ENCODE measurements around the gene CAPN15. TPM values are rescaled to one million over a fixed set of nuclear protein-coding genes. Genes with fewer than 3 reads are reported as not detected.

Gene CAPN15
- polyA plus RNA-seq, 3 donors, result 3.4 to 42.6 (median 3.9) TPM

DNA sequence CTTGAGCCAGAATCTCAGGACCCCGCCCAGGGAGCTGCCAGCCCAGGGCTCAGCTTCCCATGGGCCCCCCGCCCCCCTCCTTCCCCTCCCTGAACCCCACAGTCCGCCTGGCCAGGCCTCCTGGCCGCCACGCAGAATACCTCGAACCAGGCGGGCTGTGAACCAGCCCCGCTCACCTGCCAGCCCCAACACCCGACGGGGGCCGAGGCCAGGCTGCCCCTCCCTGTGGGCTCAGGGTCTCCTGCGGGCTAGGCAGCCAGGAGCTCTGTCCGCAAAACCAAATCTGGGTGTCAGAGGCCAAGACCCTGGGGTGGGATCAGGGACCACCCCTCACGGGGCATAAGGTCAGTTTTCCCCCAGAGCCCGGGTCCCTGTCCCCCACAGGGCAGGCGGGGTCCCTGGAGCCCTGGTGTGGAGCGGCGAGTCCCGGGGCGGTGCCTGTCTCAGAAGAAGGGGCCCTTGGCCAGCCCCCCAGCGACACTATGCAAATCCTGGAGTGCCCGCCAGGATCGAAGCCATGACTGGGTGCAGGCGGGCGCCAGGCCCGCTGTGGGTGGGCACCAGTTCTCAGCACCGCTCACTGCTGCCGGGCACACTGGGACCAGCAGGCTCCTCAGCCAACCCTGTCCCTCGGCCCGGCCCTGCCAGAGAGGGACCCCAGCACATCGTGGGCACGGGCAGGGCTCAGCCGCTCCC, 26.2 kb downstream of the CAPN15 start:
- Histone ChIP-seq H2AFZ (ENCODE audit: insufficient read depth, low read depth, low read length, poor library complexity, severe bottlenecking) (no peak overlapping the region), H3K9me3 (replicated peaks in 1 of 2; ENCODE audit: control insufficient read depth in 1 of 2, insufficient read depth in 1 of 2, low read length in 2 of 2) (no peaks in the 10 kb centered on the region), H3K4me3 (replicated peaks in 1 of 3; ENCODE audit: low read depth in 2 of 3, low read length in 3 of 3) (no peak overlapping the region), H3K4me1 (ENCODE audit: control insufficient read depth in 1 of 2, insufficient read depth in 2 of 2, low read length in 2 of 2) (no peaks in the 10 kb centered on the region), H3K36me3 (replicated peaks in 1 of 2; ENCODE audit: control insufficient read depth in 1 of 2, insufficient read depth in 2 of 2, low read length in 2 of 2) (peaks cover 24 to 49% of the 10 kb centered on the region in 2 donors), H3K79me2 (ENCODE audit: insufficient read depth, low read length) (no peaks in the 10 kb centered on the region), H4K20me1 (ENCODE audit: insufficient read depth, low read length) (no peaks in the 10 kb centered on the region), H3K4me2 (replicated peaks; ENCODE audit: extremely low read depth, low read length, poor library complexity, severe bottlenecking) (no peak overlapping the region), H3K9ac (ENCODE audit: insufficient read depth, low read length, poor library complexity, severe bottlenecking) (no peak overlapping the region), H3K27ac (ENCODE audit: low read depth in 1 of 2, low read length in 2 of 2) (no peak overlapping the region), H3K27me3 (ENCODE audit: control insufficient read depth in 2 of 2, insufficient read depth in 2 of 2, low read length in 2 of 2) (peaks cover 0 to 9% of the 10 kb centered on the region in 2 donors)
- Mint-ChIP-seq H3K36me3 (peaks cover 9 to 16% of the 10 kb centered on the region in 2 donors), H3K27ac (no peak overlapping the region), H3K4me3 (no peak overlapping the region), H3K9me3 (no peaks in the 10 kb centered on the region), H3K27me3 (ENCODE audit: low read depth in 3 of 3) (peaks cover 6 to 18% (median 17%) of the 10 kb centered on the region in 3 donors), H3K4me1 (no peaks in the 10 kb centered on the region)
- intact Hi-C loops (cut with micrococcal nuclease), result no loop called here
- TF ChIP-seq, protein P1, sequence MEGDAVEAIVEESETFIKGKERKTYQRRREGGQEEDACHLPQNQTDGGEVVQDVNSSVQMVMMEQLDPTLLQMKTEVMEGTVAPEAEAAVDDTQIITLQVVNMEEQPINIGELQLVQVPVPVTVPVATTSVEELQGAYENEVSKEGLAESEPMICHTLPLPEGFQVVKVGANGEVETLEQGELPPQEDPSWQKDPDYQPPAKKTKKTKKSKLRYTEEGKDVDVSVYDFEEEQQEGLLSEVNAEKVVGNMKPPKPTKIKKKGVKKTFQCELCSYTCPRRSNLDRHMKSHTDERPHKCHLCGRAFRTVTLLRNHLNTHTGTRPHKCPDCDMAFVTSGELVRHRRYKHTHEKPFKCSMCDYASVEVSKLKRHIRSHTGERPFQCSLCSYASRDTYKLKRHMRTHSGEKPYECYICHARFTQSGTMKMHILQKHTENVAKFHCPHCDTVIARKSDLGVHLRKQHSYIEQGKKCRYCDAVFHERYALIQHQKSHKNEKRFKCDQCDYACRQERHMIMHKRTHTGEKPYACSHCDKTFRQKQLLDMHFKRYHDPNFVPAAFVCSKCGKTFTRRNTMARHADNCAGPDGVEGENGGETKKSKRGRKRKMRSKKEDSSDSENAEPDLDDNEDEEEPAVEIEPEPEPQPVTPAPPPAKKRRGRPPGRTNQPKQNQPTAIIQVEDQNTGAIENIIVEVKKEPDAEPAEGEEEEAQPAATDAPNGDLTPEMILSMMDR (IDR thresholded peaks at IDR 0.05), result no peak
- DNase-seq, result no peak
- WGBS (ENCODE audit: insufficient coverage), result 98% methylated on average over 31 of the region's 33 CpGs

DNA sequence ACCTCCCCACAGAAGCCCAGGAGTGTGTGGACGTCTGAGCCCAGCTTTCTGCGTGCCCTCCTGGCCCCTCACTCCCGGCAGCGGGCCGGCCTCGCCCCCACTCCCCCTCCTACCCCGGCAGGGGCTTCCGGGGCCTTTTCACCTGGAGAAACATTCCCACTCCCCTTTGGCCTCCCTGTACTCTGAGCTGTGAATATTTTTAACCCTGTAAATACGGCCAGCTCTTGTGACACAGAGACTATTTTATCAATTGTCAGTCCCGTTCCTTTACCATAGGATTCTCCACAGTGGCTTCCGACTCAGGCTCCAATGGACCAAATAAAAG, 26.7 kb downstream of the CAPN15 start:
- H4K20me1 ChIP-seq (ENCODE audit: insufficient read depth, low read length), result no peaks in the 10 kb centered on the region
- H3K36me3 ChIP-seq (replicated peaks in 1 of 2; ENCODE audit: control insufficient read depth in 1 of 2, insufficient read depth in 2 of 2, low read length in 2 of 2), result peaks cover 21 to 46% of the 10 kb centered on the region in 2 donors
- Mint-ChIP-seq H3K27me3 (ENCODE audit: low read depth in 3 of 3) (peaks cover 11 to 23% (median 22%) of the 10 kb centered on the region in 3 donors), H3K27ac (no peak overlapping the region), H3K9me3 (peaks cover 0 to under 1% (median 0%) of the 10 kb centered on the region in 7 donors), H3K36me3 (peaks cover 7 to 13% of the 10 kb centered on the region in 2 donors), H3K4me3 (no peak overlapping the region), H3K4me1 (no peaks in the 10 kb centered on the region)
- H2AFZ ChIP-seq (ENCODE audit: insufficient read depth, low read depth, low read length, poor library complexity, severe bottlenecking), result no peak overlapping the region
- no peak overlapping the region for H3K4me3 ChIP-seq (replicated peaks in 1 of 3; ENCODE audit: low read depth in 2 of 3, low read length in 3 of 3)
- 98% methylated on average over 9 of the region's 11 CpGs for WGBS (ENCODE audit: insufficient coverage)
- H3K79me2 ChIP-seq (ENCODE audit: insufficient read depth, low read length), result no peaks in the 10 kb centered on the region
- H3K9me3 ChIP-seq (replicated peaks in 1 of 2; ENCODE audit: control insufficient read depth in 1 of 2, insufficient read depth in 1 of 2, low read length in 2 of 2), result no peaks in the 10 kb centered on the region
- TF ChIP-seq, protein P1 (IDR thresholded peaks at IDR 0.05), result no peak
- H3K9ac ChIP-seq (ENCODE audit: insufficient read depth, low read length, poor library complexity, severe bottlenecking), result no peak overlapping the region
- H3K27ac ChIP-seq (ENCODE audit: low read depth in 1 of 2, low read length in 2 of 2), result no peak overlapping the region
- intact Hi-C loops (cut with micrococcal nuclease), result no loop called here
- no peaks in the 10 kb centered on the region for H3K4me1 ChIP-seq (ENCODE audit: control insufficient read depth in 1 of 2, insufficient read depth in 2 of 2, low read length in 2 of 2)
- no peak for DNase-seq
- peaks cover 0 to 14% of the 10 kb centered on the region in 2 donors for H3K27me3 ChIP-seq (ENCODE audit: control insufficient read depth in 2 of 2, insufficient read depth in 2 of 2, low read length in 2 of 2)
- no peak overlapping the region for H3K4me2 ChIP-seq (replicated peaks; ENCODE audit: extremely low read depth, low read length, poor library complexity, severe bottlenecking)

All from CD14-positive monocyte (primary cell).